Large intestine (tissue), 3 donors: ENCODE results near the gene RCE1. TPM values are rescaled to one million over a fixed set of nuclear protein-coding genes. Genes with fewer than 3 reads are reported as not detected.
A peak's percentile ranks its signal among the peaks of the same experiment; 100 is the strongest.

Source experiments
- DNase-seq, 2 donors: peaks; one replicate each; pipeline versions ENCODE4 v3.0.0 to v3.0.0-alpha.2; 2013
- H3K27ac ChIP-seq: one replicate; pipeline ENCODE4 v1.5.1; 2013; ENCODE audit warnings: low read length
- H3K27me3 ChIP-seq: 2 replicates; pipeline ENCODE4 v1.6.1; 2013; ENCODE audit warnings: low read length; ENCODE audit not compliant: control insufficient read depth, insufficient read depth
- H3K36me3 ChIP-seq: 2 replicates; pipeline ENCODE4 v1.6.1; 2013; ENCODE audit warnings: low read length; ENCODE audit not compliant: control insufficient read depth, insufficient read depth
- H3K4me1 ChIP-seq: one replicate; pipeline ENCODE4 v1.6.1; 2013; ENCODE audit warnings: low read length; ENCODE audit not compliant: control insufficient read depth, insufficient read depth
- H3K4me3 ChIP-seq: one replicate; pipeline ENCODE4 v1.5.1; 2013; ENCODE audit warnings: low read length
- H3K9me3 ChIP-seq: one replicate; pipeline ENCODE4 v1.6.1; 2013; ENCODE audit warnings: mild to moderate bottlenecking, low read depth, low read length, moderate library complexity; ENCODE audit not compliant: control insufficient read depth
- WGBS: methylation state at CpG from one replicate; pipeline ENCODE4 v1.1.5; 2013; ENCODE audit warnings: low lambda C conversion rate; ENCODE audit not compliant: insufficient coverage; 5-methylcytosine and 5-hydroxymethylcytosine counted together
- polyA plus RNA-seq: library from polyadenylated mRNA; unstranded; fragments of 120-200 nt; gene quantifications from one replicate; pipeline ENCODE4 v1.2.1, GENCODE V29; 2013

The RCE1 gene
- polyA plus RNA-seq, 1 donor, result 27.2 TPM

GRCh38 chr11:66856496-66857233, 13.4 kb downstream of the RCE1 start, which contains the start of gene LRFN4:
LRFN4 (plus strand) TSS chr11:66857064; CDS start chr11:66857745, 681 bp downstream.
- peaks cover 2% of the 10 kb centered on the region for H3K36me3 ChIP-seq
- H3K4me1 ChIP-seq, result peaks cover 6% of the 10 kb centered on the region
- no peak for DNase-seq
- no peaks in the 10 kb centered on the region for H3K27me3 ChIP-seq
- H3K4me3 ChIP-seq, result peak within 1 kb of the TSS; percentile 80
- H3K9me3 ChIP-seq, result peaks cover 7% of the 10 kb centered on the region
- WGBS, result no CpG with 5 or more reads among the region's 103 CpGs
- peak within 1 kb of the TSS; percentile 79 for H3K27ac ChIP-seq

- DNase-seq, result peak; percentile 50 to 70
- Histone ChIP-seq H3K9me3 (peaks cover 7% of the 10 kb centered on the region), H3K4me1 (peaks cover 6% of the 10 kb centered on the region), H3K4me3 (peak overlapping the region; percentile 40), H3K27me3 (no peaks in the 10 kb centered on the region), H3K27ac (no peak overlapping the region), H3K36me3 (peaks cover 2% of the 10 kb centered on the region)
- WGBS, result no CpG with 5 or more reads among the region's 47 CpGs
Observed at GRCh38 chr11:66857234-66857926, 14.1 kb downstream of the RCE1 start.

GRCh38 chr11:66857927-66858185, 14.6 kb downstream of the RCE1 start:
- H3K36me3 ChIP-seq, result peaks cover 2% of the 10 kb centered on the region
- DNase-seq, result no peak
- no peak overlapping the region for H3K27ac ChIP-seq
- H3K27me3 ChIP-seq, result no peaks in the 10 kb centered on the region
- H3K4me1 ChIP-seq, result peaks cover 6% of the 10 kb centered on the region
- H3K9me3 ChIP-seq, result peaks cover 7% of the 10 kb centered on the region
- no CpG with 5 or more reads among the region's 19 CpGs for WGBS
- no peak overlapping the region for H3K4me3 ChIP-seq

- DNase-seq, result no peak
- H3K27me3 ChIP-seq, result no peaks in the 10 kb centered on the region
- peaks cover 6% of the 10 kb centered on the region for H3K4me1 ChIP-seq
- no peak overlapping the region for H3K27ac ChIP-seq
- H3K4me3 ChIP-seq, result no peak overlapping the region
- peaks cover 7% of the 10 kb centered on the region for H3K9me3 ChIP-seq
- no CpG with 5 or more reads among the region's 62 CpGs for WGBS
- peaks cover 2% of the 10 kb centered on the region for H3K36me3 ChIP-seq
Observed at GRCh38 chr11:66858186-66858938, 15.1 kb downstream of the RCE1 start.

GRCh38 chr11:66858939-66859685, 15.9 kb downstream of the RCE1 start:
- H3K27me3 ChIP-seq, result no peaks in the 10 kb centered on the region
- H3K27ac ChIP-seq, result no peak overlapping the region
- no peak overlapping the region for H3K4me3 ChIP-seq
- WGBS, result 100% methylated on average over 1 of the region's 29 CpGs
- peaks cover 6% of the 10 kb centered on the region for H3K4me1 ChIP-seq
- H3K9me3 ChIP-seq, result peaks cover 7% of the 10 kb centered on the region
- DNase-seq, result no peak
- H3K36me3 ChIP-seq, result peaks cover 2% of the 10 kb centered on the region

GRCh38 chr11:66859686-66860448, 16.6 kb downstream of the RCE1 start:
- H3K4me1 ChIP-seq, result peaks cover 6% of the 10 kb centered on the region
- H3K9me3 ChIP-seq, result peaks cover 7% of the 10 kb centered on the region
- WGBS, result no CpG with 5 or more reads among the region's 41 CpGs
- no peak for DNase-seq
- no peaks in the 10 kb centered on the region for H3K27me3 ChIP-seq
- H3K27ac ChIP-seq, result no peak overlapping the region
- H3K4me3 ChIP-seq, result no peak overlapping the region
- peaks cover 2% of the 10 kb centered on the region for H3K36me3 ChIP-seq

GRCh38 chr11:66860449-66860831, 17.2 kb downstream of the RCE1 start:
- Histone ChIP-seq H3K4me1 (peaks cover 4% of the 10 kb centered on the region), H3K36me3 (peaks cover 2% of the 10 kb centered on the region), H3K9me3 (peaks cover 7% of the 10 kb centered on the region), H3K27ac (no peak overlapping the region), H3K4me3 (no peak overlapping the region), H3K27me3 (no peaks in the 10 kb centered on the region)
- WGBS, result no CpG with 5 or more reads among the region's 18 CpGs
- no peak for DNase-seq

GRCh38 chr11:66861038-66861773, 18.0 kb downstream of the RCE1 start:
- peaks cover 2% of the 10 kb centered on the region for H3K36me3 ChIP-seq
- no peaks in the 10 kb centered on the region for H3K27me3 ChIP-seq
- H3K4me3 ChIP-seq, result no peak overlapping the region
- H3K27ac ChIP-seq, result no peak overlapping the region
- WGBS, result no CpG with 5 or more reads among the region's 32 CpGs
- DNase-seq, result no peak
- no peaks in the 10 kb centered on the region for H3K4me1 ChIP-seq
- H3K9me3 ChIP-seq, result peaks cover 7% of the 10 kb centered on the region

- no CpG with 5 or more reads among the region's 30 CpGs for WGBS
Observed at GRCh38 chr11:66861774-66862558, 18.7 kb downstream of the RCE1 start.

More at GRCh38 chr11:66861774-66862558, 18.7 kb downstream of the RCE1 start:
- peaks cover 2% of the 10 kb centered on the region for H3K36me3 ChIP-seq
- H3K27me3 ChIP-seq, result no peaks in the 10 kb centered on the region
- no peak overlapping the region for H3K4me3 ChIP-seq
- no peak for DNase-seq
- no peaks in the 10 kb centered on the region for H3K4me1 ChIP-seq
- no peak overlapping the region for H3K27ac ChIP-seq
- H3K9me3 ChIP-seq, result peaks cover 7% of the 10 kb centered on the region
